ENCODE results near the gene GDE1.

Gene GDE1

DNA sequence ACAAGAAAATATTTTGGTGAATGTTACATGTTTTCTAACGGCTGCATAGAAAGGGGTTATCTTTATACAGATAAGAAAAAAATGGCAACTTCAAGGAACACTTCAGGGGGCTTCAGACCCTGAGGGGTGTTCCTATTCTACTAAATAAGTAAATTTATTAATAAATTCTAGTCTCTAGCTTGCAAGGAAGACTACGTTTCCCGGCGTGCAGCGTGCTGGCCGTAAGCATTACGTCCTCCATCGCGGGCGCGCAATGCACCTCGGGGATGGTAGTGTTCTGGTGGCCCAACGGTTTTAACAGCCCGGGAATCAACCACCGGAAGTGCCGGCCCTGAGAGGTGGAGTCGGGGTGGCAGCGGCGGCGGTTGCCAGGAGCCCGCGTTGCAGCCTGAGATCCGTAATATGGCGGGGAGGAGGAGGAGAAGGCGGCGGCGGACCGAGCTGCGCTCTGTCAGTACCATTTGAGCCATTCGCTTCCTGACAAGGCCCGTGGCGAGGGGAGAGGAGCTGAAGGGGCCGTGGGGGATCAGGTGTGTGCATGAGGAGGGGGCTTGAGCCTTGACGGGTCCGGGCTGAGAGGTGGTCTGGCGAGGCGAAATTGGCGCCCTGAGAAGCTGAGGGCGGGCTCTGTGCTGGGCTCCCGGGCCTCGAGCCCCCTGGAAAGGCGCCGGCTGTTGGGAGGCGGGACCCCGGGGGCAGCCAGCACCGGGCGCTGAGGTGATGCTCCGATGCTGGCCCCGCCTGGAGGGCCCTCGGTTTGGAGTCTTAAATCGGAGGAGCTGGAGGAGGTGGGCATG lies 1.9 kb upstream of the GDE1 start, which contains the start of gene CCP110:
TSS of gene CCP110 (plus strand) at position 384 of the 797 bp plus-strand sequence. CDS start 3,940 bp downstream, outside the sequence.
- ATAC-seq = peak; percentile 91 to 92

DNA sequence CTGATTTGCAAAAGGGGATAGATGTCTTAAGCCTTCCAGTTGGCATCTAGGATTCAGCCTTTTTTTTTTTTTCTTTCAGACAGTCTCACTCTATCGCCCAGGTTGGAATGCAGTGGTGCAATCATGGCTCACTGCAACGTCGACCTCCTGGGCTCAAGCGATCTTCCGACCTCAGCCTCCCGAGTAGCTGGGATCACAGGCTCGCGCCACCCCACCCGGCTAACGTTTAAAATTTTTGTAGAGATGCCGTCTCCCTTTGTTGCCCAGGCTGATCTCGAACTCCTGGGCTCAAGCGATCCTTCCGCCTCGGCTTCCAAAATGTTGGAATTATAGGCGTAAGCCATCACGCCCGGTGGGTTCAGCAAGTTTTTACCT lies 1.3 kb upstream of the GDE1 start:
- ATAC-seq = no peak

GRCh38 chr16:19522760-19523159 lies 862 bp upstream of the GDE1 start:
- no peak for ATAC-seq

DNA sequence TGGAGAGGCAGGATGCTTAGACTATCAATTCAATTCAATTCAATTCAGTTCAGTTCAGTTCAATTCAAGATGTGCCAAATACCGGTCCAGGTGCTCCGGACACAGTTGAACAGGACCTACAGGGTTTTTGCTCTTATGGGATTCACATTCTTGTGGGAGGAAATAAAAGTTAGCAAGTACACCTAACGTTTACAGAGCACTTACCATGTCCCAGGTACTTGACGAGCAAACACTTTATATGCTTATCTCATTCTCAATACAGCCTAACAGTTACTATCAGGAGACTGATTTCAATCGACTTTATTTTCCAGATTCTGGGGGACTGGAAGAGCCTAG lies 467 bp upstream of the GDE1 start:
- no peak for ATAC-seq

DNA sequence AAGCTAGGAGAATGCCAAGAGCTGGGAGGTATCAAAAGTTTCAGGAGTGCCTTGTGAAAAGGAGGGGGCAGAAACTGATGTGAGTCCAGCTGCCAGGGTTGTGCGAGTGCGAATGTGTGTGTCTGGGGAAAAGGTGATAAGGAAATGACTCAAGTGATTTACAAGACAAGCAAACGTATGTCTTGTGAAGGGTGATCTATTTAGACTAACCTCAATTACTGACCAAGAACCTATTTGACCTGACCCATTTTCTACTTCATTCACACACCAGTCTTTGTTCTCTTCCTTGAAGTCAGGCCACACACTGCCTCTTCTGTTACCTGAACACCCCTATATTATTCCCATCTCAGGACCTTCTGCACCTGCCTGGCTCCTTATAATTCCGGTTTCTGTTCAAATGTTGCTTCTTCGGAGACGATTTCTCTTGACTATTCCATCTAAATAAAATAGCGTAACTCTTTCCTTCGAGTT lies 1.0 kb downstream of the GDE1 start:
- ATAC-seq = no peak

GRCh38 chr16:19518388-19518787 lies 3.5 kb downstream of the GDE1 start:
- ATAC-seq = no peak

- ATAC-seq = peak; percentile 11 to 28
Observed at GRCh38 chr16:19517424-19518089, 4.3 kb downstream of the GDE1 start.

- ATAC-seq = no peak
Observed at GRCh38 chr16:19515757-19516156, 6.1 kb downstream of the GDE1 start.

DNA sequence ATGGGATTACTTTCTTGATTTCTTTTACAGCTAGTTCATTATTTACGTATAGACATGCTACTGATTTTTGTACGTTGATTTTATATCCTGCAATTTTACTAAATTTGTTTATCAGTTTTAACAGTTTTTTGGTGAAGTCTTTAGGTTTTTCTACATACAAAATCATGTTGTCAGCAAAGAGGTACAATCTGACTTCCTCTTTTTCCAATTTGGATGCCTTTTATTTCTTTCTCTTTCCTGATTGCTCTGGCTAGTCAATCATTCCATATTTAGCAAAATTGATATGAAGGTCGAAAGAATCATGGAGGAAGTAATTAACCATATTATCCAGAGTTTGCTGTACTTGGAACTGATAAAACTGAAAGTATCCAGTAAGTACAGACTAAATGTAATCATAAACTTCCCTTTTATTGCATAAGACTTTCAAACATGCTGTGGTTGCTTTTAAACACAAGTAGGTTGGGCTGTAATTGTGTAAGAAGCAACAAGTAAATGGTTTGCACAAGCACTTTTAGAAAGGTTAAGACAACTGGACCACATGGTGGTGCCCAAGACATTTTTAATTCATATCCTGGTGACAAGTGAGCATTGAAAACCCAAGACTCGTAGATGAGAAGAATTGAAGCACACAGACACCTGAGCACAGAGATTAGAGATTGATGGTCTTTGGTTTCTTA lies 8.4 kb downstream of the GDE1 start:
- no peak for ATAC-seq

GRCh38 chr16:19512297-19512696 lies 9.6 kb downstream of the GDE1 start:
- no peak for ATAC-seq

GRCh38 chr16:19507867-19508266 lies 14.0 kb downstream of the GDE1 start:
- no peak for ATAC-seq

DNA sequence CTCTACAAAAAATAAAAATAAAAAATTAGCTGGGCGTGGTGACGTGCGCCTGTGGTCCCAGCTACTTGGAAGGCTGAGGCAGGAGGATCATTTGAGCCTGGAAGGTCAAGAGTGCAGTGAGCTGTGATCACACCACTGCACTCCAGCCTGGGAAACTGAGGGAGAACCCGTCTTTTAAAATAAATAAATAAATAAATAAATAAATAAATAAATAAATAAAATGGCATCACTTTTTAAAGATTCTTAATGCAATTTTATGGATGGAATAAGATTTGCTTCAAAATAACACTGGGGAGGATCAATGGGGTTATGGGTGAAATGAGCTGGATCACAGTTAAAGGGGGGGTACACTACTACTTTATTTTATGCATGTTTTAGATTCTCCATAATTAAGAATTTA lies 14.9 kb downstream of the GDE1 start:
- no peak for ATAC-seq

GRCh38 chr16:19505600-19506303 lies 16.1 kb downstream of the GDE1 start:
- ATAC-seq = no peak

GRCh38 chr16:19503461-19504075 lies 18.3 kb downstream of the GDE1 start:
- no peak for ATAC-seq

GRCh38 chr16:19502395-19503131 lies 19.3 kb downstream of the GDE1 start:
- ATAC-seq = peak; percentile 38 to 55

GRCh38 chr16:19499481-19499880 lies 22.4 kb downstream of the GDE1 start:
- ATAC-seq = no peak

GRCh38 chr16:19499006-19499405 lies 22.9 kb downstream of the GDE1 start:
- ATAC-seq = no peak

GRCh38 chr16:19497176-19497575 lies 24.7 kb downstream of the GDE1 start:
- ATAC-seq = no peak

DNA sequence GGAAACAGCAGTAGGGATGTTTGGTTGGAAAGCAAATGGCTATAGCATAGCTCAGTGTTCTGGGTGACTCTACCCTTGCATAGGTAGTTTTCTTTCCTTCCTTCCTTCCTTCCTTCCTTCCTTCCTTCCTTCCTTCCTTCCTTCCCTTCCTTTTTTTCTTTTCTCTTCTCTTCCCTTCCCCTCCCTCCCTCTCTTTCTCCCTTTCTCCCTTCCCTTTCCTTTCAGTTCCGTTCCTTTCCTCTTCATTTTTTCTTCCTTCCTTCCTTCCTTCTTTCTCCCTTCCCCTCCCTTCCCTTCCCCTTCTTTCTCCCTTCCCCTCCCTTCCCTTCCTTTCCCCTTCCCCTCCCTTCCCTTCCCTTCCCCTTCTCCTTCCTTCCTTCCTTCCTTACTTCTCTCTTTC lies 31.3 kb downstream of the GDE1 start:
- no peak for ATAC-seq

GRCh38 chr16:19488213-19488640 lies 33.7 kb downstream of the GDE1 start:
- no peak for ATAC-seq

- ATAC-seq = no peak
Observed at GRCh38 chr16:19486750-19487325, 35.1 kb downstream of the GDE1 start.
